Caki2 (cell line): ENCODE results near the gene TCF12. TPM values are rescaled to one million over a fixed set of nuclear protein-coding genes. Genes with fewer than 3 reads are reported as not detected.

Experiments used
- DNase-seq: peaks from one replicate; pipeline ENCODE4 v3.0.0-alpha.2; 2015; ENCODE audit warnings: low read depth
- in situ Hi-C: cut with HindIII; loops from 2 replicates; pipeline ENCODE4 v1.10.0; 2016; ENCODE audit warnings: low sequenced_read_pairs, low pct_unique_long_range_greater_than_20kb, mixed read lengths
- total RNA-seq: library from RNA; depleted of rRNA; stranded (reverse); fragments of >200 nt; shearing (Covaris generic); gene quantifications from 2 replicates; pipeline ENCODE4 v1.2.3, GENCODE V29; 2014; ENCODE audit warnings: low replicate concordance; rRNA removed

The TCF12 gene
- total RNA-seq: 17.8 and 61.2 TPM in 2 replicates

- DNase-seq: peak; percentile 94
- in situ Hi-C loops: no loop called here
These were observed at the start of gene TCF12 for GRCh38 chr15:56918046-56918938. TCF12 (plus strand) TSS chr15:56918644; CDS start chr15:56919914, 1,270 bp downstream.

GRCh38 chr15:56869573-56869972 lies 48.9 kb upstream of the TCF12 start:
- in situ Hi-C loops: no loop called here
- no peak for DNase-seq

- DNase-seq: peak; percentile 23
- in situ Hi-C loops: no loop called here
These were observed 47.3 kb upstream of the TCF12 start for GRCh38 chr15:56871185-56871584.

- in situ Hi-C loops: no loop called here
- DNase-seq: no peak
These were observed 46.6 kb upstream of the TCF12 start for GRCh38 chr15:56871867-56872266.

- no peak for DNase-seq
These were observed 41.0 kb upstream of the TCF12 start for GRCh38 chr15:56877255-56877970.

GRCh38 chr15:56879502-56879901 lies 38.9 kb upstream of the TCF12 start:
- DNase-seq: no peak
- in situ Hi-C loops: no loop called here

More at GRCh38 chr15:56877255-56877970, 41.0 kb upstream of the TCF12 start:
- in situ Hi-C loops: no loop called here

- in situ Hi-C loops: no loop called here
- no peak for DNase-seq
These were observed 35.4 kb upstream of the TCF12 start for GRCh38 chr15:56883088-56883487.

- in situ Hi-C loops: no loop called here
- no peak for DNase-seq
These were observed 32.0 kb upstream of the TCF12 start for GRCh38 chr15:56886363-56886931.

- DNase-seq: peak; percentile 93
- in situ Hi-C loops: no loop called here
These were observed 31.3 kb upstream of the TCF12 start for GRCh38 chr15:56886932-56887781.

GRCh38 chr15:56887782-56888438 lies 30.5 kb upstream of the TCF12 start:
- no peak for DNase-seq
- in situ Hi-C loops: no loop called here

- in situ Hi-C loops: no loop called here
- no peak for DNase-seq
These were observed 28.4 kb upstream of the TCF12 start for GRCh38 chr15:56890038-56890437.

- no peak for DNase-seq
- in situ Hi-C loops: no loop called here
These were observed 26.5 kb upstream of the TCF12 start for GRCh38 chr15:56891852-56892440.

- in situ Hi-C loops: no loop called here
- no peak for DNase-seq
These were observed 25.6 kb upstream of the TCF12 start for GRCh38 chr15:56892659-56893363.

- DNase-seq: no peak
- in situ Hi-C loops: no loop called here
These were observed 25.1 kb upstream of the TCF12 start for GRCh38 chr15:56893364-56893678.

- in situ Hi-C loops: no loop called here
- DNase-seq: no peak
These were observed 23.8 kb upstream of the TCF12 start for GRCh38 chr15:56894601-56895000.

- DNase-seq: no peak
- in situ Hi-C loops: no loop called here
These were observed 16.5 kb upstream of the TCF12 start for GRCh38 chr15:56901931-56902330.

GRCh38 chr15:56906766-56907165 lies 11.7 kb upstream of the TCF12 start:
- DNase-seq: no peak
- in situ Hi-C loops: no loop called here
